Uterus (tissue), 2 donors: Measurements from ENCODE around the gene SERAC1.
"Not testable (repeated sequence)": the region's sequence is repeated elsewhere in the genome, so short reads cannot be mapped to it uniquely, and the experiment has no call there.

Experiments used
- CTCF ChIP-seq, 4 experiments: fragments of 200-600 bp in 2 of 4; fragments of 450-650 bp in 2 of 4; sonication (generic) in 2 of 4; IDR thresholded peaks; one replicate each; pipeline ENCODE4 v1.5.1; 2016 to 2019; ENCODE audit warnings: antibody characterized with exemption in 4 of 4, mild to moderate bottlenecking in 2 of 4, moderate library complexity in 1 of 4
- POLR2A ChIP-seq, 2 donors: fragments of 450-650 bp; IDR thresholded peaks; one replicate each; pipeline ENCODE4 v1.6.1; 2016; ENCODE audit warnings: antibody characterized with exemption in 2 of 2, mild to moderate bottlenecking in 1 of 2, moderate library complexity in 1 of 2

GRCh38 chr6:158183174-158183972 lies 15.3 kb upstream of the SERAC1 start:
- not testable (repeated sequence) for TF ChIP-seq POLR2A, CTCF (IDR thresholded peaks at IDR 0.05)
